GM08714 (cell line): ENCODE measurements around the gene SUFU.

Experiments used
- H3K4me3 ChIP-seq: fragments of 200-500 bp; sonication (Bioruptor generic); 2 replicates; pipeline ENCODE4 v1.5.1; 2014; ENCODE audit warnings: mild to moderate bottlenecking, low read length, inconsistent platforms
- ZNF274 ChIP-seq: IDR thresholded peaks from 2 replicates; pipeline ENCODE4 v1.6.1; 2012; ENCODE audit warnings: mild to moderate bottlenecking, low read depth, low read length

The SUFU gene

GRCh38 chr10:102581401-102581800, 77.6 kb downstream of the SUFU start:
- TF ChIP-seq ZNF274: no peak
- H3K4me3 ChIP-seq: no peak overlapping the region

- no peak for TF ChIP-seq ZNF274
- H3K4me3 ChIP-seq: no peak overlapping the region
Measured at GRCh38 chr10:102581981-102582580, 78.3 kb downstream of the SUFU start.

- H3K4me3 ChIP-seq: no peak overlapping the region
- no peak for TF ChIP-seq ZNF274
Measured at GRCh38 chr10:102583435-102584417, 80.0 kb downstream of the SUFU start.

- TF ChIP-seq ZNF274: no peak
- H3K4me3 ChIP-seq: no peak overlapping the region
Measured at GRCh38 chr10:102585026-102585425, 81.3 kb downstream of the SUFU start.

GRCh38 chr10:102586858-102587257, 83.1 kb downstream of the SUFU start:
- no peak overlapping the region for H3K4me3 ChIP-seq
- no peak for TF ChIP-seq ZNF274

GRCh38 chr10:102588875-102589274, 85.1 kb downstream of the SUFU start:
- no peak for TF ChIP-seq ZNF274
- H3K4me3 ChIP-seq: no peak overlapping the region

GRCh38 chr10:102593074-102593803, 89.5 kb downstream of the SUFU start:
- TF ChIP-seq ZNF274: no peak
- H3K4me3 ChIP-seq: no peak overlapping the region

GRCh38 chr10:102593804-102594079, 90.0 kb downstream of the SUFU start:
- H3K4me3 ChIP-seq: no peak overlapping the region
- no peak for TF ChIP-seq ZNF274

GRCh38 chr10:102595293-102595692, 91.5 kb downstream of the SUFU start:
- H3K4me3 ChIP-seq: no peak overlapping the region
- TF ChIP-seq ZNF274: no peak

- no peak overlapping the region for H3K4me3 ChIP-seq
- no peak for TF ChIP-seq ZNF274
Measured at GRCh38 chr10:102595897-102596296, 92.1 kb downstream of the SUFU start.

GRCh38 chr10:102596506-102596971, 92.8 kb downstream of the SUFU start:
- no peak for TF ChIP-seq ZNF274
- no peak overlapping the region for H3K4me3 ChIP-seq

GRCh38 chr10:102597131-102597991, 93.6 kb downstream of the SUFU start:
- no peak overlapping the region for H3K4me3 ChIP-seq
- TF ChIP-seq ZNF274: no peak

- no peak overlapping the region for H3K4me3 ChIP-seq
Measured at GRCh38 chr10:102598243-102598642, 94.5 kb downstream of the SUFU start.

More at GRCh38 chr10:102598243-102598642, 94.5 kb downstream of the SUFU start:
- TF ChIP-seq ZNF274: no peak
